ENCODE results near the gene PVALB. TPM values are rescaled to one million over a fixed set of nuclear protein-coding genes. Genes with fewer than 3 reads are reported as not detected.

The PVALB gene
- total RNA-seq, 2 experiments from 2014 or later = not detected

DNA sequence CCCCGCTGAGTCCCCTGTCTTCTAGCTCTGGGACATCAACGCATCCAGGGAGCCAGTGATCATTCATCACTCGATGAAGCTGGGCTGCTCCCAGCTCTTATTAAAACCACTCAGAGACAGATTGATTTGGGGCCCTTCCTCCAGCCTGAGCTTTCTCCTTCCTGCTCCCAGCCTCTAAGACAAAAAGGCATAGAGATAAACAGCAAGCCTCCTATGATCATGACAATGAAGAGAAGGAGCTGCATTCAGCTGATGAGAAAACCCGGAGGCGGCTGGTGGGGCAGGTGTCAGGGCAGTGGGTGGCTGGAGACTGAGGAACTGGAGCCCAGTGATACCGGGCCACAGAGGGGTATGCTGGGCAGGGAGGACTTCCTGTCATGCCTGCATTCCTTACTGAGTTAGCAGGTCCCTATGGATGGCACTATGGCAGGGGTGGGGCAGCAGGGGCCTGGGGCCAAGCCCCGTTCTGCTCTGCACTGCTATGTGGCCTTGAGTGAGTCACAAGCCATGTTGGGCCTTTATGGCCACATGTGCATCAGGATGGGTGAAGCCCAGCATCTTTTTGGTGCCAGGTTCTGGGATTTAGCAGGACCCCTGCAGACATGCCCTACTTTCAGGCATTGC is 20.2 kb downstream of the PVALB start:
- intact Hi-C loops (cut with micrococcal nuclease; ENCODE audit: unreplicated experiment) = no loop called here
- no peaks in the 10 kb centered on the region for H4K20me1 ChIP-seq (ENCODE audit: insufficient read depth, low read length)
- H3K4me2 ChIP-seq (ENCODE audit: low read length) = no peak overlapping the region
- ChIA-PET POLR2A (no interaction called here), CTCF (ENCODE audit: unreplicated experiment) (no interaction called here)
- no peak overlapping the region for H3K4me3 ChIP-seq (ENCODE audit: low read depth, low read length, poor library complexity, severe bottlenecking)
- H2AFZ ChIP-seq (ENCODE audit: low read length) = no peak overlapping the region
- H3K9me3 ChIP-seq (ENCODE audit: low read length) = no peaks in the 10 kb centered on the region
- H3K79me2 ChIP-seq (ENCODE audit: insufficient read depth, low read depth, low read length) = no peaks in the 10 kb centered on the region
- no peak overlapping the region for H3K27ac ChIP-seq (ENCODE audit: low read depth, low read length, poor library complexity, severe bottlenecking)
- no peak for TF ChIP-seq EZH2phosphoT487 (IDR thresholded peaks at IDR 0.05; ENCODE audit: borderline replicate concordance, low read depth, low read length)
- TF ChIP-seq, protein P1, sequence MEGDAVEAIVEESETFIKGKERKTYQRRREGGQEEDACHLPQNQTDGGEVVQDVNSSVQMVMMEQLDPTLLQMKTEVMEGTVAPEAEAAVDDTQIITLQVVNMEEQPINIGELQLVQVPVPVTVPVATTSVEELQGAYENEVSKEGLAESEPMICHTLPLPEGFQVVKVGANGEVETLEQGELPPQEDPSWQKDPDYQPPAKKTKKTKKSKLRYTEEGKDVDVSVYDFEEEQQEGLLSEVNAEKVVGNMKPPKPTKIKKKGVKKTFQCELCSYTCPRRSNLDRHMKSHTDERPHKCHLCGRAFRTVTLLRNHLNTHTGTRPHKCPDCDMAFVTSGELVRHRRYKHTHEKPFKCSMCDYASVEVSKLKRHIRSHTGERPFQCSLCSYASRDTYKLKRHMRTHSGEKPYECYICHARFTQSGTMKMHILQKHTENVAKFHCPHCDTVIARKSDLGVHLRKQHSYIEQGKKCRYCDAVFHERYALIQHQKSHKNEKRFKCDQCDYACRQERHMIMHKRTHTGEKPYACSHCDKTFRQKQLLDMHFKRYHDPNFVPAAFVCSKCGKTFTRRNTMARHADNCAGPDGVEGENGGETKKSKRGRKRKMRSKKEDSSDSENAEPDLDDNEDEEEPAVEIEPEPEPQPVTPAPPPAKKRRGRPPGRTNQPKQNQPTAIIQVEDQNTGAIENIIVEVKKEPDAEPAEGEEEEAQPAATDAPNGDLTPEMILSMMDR (conservative IDR thresholded peaks at IDR 0.05; ENCODE audit: low read length) = no peak
- H3K36me3 ChIP-seq (ENCODE audit: insufficient read depth, low read length) = no peaks in the 10 kb centered on the region
- H3K4me1 ChIP-seq (ENCODE audit: insufficient read depth, low read length, poor library complexity, severe bottlenecking) = no peaks in the 10 kb centered on the region
- H3K9me2 ChIP-seq (ENCODE audit: insufficient read depth, low read length) = no peaks in the 10 kb centered on the region
- no peak for DNase-seq (ENCODE audit: low spot score)
- BruUV-seq (replicated peaks) = no TSS peak

DNA sequence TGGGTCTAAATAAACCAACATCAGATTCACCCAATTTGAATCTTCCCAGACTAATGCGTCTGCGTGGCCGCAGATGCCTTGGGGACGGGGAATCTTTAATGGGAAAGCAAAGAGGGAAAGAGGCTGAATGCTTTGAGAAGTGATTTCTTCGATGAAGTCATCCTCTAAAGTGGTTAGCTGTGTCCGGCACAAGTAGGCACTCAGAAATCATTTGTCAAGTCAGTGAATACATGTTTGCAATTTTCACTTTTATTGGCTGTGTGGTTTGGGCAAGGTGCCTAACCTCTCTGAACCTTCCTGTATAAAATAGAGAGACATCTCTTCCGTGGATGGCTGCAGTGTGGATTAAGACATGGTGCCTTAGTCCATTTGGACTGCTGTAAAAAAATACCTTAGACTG is 21.2 kb downstream of the PVALB start:
- no peaks in the 10 kb centered on the region for H3K9me2 ChIP-seq (ENCODE audit: insufficient read depth, low read length)
- H3K4me1 ChIP-seq (ENCODE audit: insufficient read depth, low read length, poor library complexity, severe bottlenecking) = no peaks in the 10 kb centered on the region
- CTCF ChIA-PET (ENCODE audit: unreplicated experiment) = no interaction called here
- intact Hi-C loops (cut with micrococcal nuclease; ENCODE audit: unreplicated experiment) = no loop called here
- no TSS peak for BruUV-seq (replicated peaks)
- no peak overlapping the region for H3K4me3 ChIP-seq (ENCODE audit: low read depth, low read length, poor library complexity, severe bottlenecking)
- H4K20me1 ChIP-seq (ENCODE audit: insufficient read depth, low read length) = no peaks in the 10 kb centered on the region
- no peak overlapping the region for H3K27ac ChIP-seq (ENCODE audit: low read depth, low read length, poor library complexity, severe bottlenecking)
- POLR2A ChIA-PET = no interaction called here
- H3K4me2 ChIP-seq (ENCODE audit: low read length) = no peak overlapping the region
- no peak for DNase-seq (ENCODE audit: low spot score)
- H3K36me3 ChIP-seq (ENCODE audit: insufficient read depth, low read length) = no peaks in the 10 kb centered on the region
- TF ChIP-seq, protein P1 (conservative IDR thresholded peaks at IDR 0.05; ENCODE audit: low read length) = no peak
- TF ChIP-seq EZH2phosphoT487 (IDR thresholded peaks at IDR 0.05; ENCODE audit: borderline replicate concordance, low read depth, low read length) = no peak
- H3K9me3 ChIP-seq (ENCODE audit: low read length) = no peaks in the 10 kb centered on the region
- no peak overlapping the region for H2AFZ ChIP-seq (ENCODE audit: low read length)
- H3K79me2 ChIP-seq (ENCODE audit: insufficient read depth, low read depth, low read length) = no peaks in the 10 kb centered on the region

DNA sequence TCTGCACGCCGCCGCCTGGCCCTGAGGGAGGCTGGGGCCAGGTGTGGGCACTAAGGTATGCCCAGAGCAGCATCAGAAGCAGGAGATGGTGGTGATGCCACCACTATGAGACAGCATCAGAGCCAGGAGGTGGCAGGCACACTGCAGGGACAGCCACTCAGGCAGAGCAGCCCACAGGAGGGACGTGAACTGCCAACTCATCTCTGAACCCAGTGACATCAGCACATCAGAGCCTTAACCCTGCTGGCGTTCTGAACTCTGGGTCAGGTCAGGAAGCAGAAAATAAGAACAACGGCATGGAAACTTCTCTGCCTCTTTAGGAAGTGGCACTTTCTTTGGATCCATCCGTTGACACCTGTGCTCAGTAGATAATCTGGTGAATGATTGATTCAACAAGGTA is 26.2 kb downstream of the PVALB start:
- Histone ChIP-seq H3K36me3 (ENCODE audit: insufficient read depth, low read length) (no peaks in the 10 kb centered on the region), H3K4me1 (ENCODE audit: insufficient read depth, low read length, poor library complexity, severe bottlenecking) (no peaks in the 10 kb centered on the region), H4K20me1 (ENCODE audit: insufficient read depth, low read length) (no peaks in the 10 kb centered on the region), H3K27ac (ENCODE audit: low read depth, low read length, poor library complexity, severe bottlenecking) (no peak overlapping the region), H3K9me2 (ENCODE audit: insufficient read depth, low read length) (no peaks in the 10 kb centered on the region), H3K9me3 (ENCODE audit: low read length) (no peaks in the 10 kb centered on the region), H2AFZ (ENCODE audit: low read length) (no peak overlapping the region), H3K4me3 (ENCODE audit: low read depth, low read length, poor library complexity, severe bottlenecking) (no peak overlapping the region), H3K4me2 (ENCODE audit: low read length) (no peak overlapping the region), H3K79me2 (ENCODE audit: insufficient read depth, low read depth, low read length) (no peaks in the 10 kb centered on the region)
- intact Hi-C loops (cut with micrococcal nuclease; ENCODE audit: unreplicated experiment) = no loop called here
- no peak for DNase-seq (ENCODE audit: low spot score)
- POLR2A ChIA-PET = interaction anchor here (0.6 kb wide), 1 partner anchor 179 kb away, joined by 6 read pairs; no protein-coding TSS in a partner anchor
- CTCF ChIA-PET (ENCODE audit: unreplicated experiment) = no interaction called here
- TF ChIP-seq, protein P1 (conservative IDR thresholded peaks at IDR 0.05; ENCODE audit: low read length) = no peak
- no peak for TF ChIP-seq EZH2phosphoT487 (IDR thresholded peaks at IDR 0.05; ENCODE audit: borderline replicate concordance, low read depth, low read length)
- BruUV-seq (replicated peaks) = no TSS peak

Measured in OCI-LY7 (cell line).